Endothelial cell of umbilical vein (primary cell): ENCODE data around the gene ACTG2.

Source experiments
- CTCF ChIP-seq, 2 donors: IDR thresholded peaks; 1 replicate in 1 of 2; 2 replicates in 1 of 2; pipeline ENCODE4 v1.5.1; 2011; ENCODE audit warnings: low read length in 2 of 2, mild to moderate bottlenecking in 2 of 2, moderate library complexity in 2 of 2, control low read depth in 1 of 2, inconsistent platforms in 1 of 2, low read depth in 1 of 2; ENCODE audit not compliant: insufficient read depth in 1 of 2; ENCODE audit errors: extremely low read depth in 1 of 2
- EZH2 ChIP-seq: IDR thresholded peaks from 2 replicates; pipeline ENCODE4 v1.6.1; 2012; ENCODE audit warnings: borderline replicate concordance, low read depth, mild to moderate bottlenecking, moderate library complexity, low read length, inconsistent platforms; ENCODE audit not compliant: severe bottlenecking
- MAX ChIP-seq: IDR thresholded peaks from 2 replicates; pipeline ENCODE4 v1.6.1; 2011; ENCODE audit not compliant: insufficient read depth, insufficient read length
- MYC ChIP-seq: IDR thresholded peaks from one replicate; pipeline ENCODE4 v1.6.1; 2011; ENCODE audit warnings: mild to moderate bottlenecking, low read depth, low read length
- POLR2A ChIP-seq: IDR thresholded peaks from 2 replicates; pipeline ENCODE4 v1.6.1; 2012; ENCODE audit warnings: low read depth, mild to moderate bottlenecking, control low read depth, low read length
- POLR2AphosphoS5 ChIP-seq: IDR thresholded peaks from 2 replicates; pipeline ENCODE4 v1.6.1; 2012; ENCODE audit warnings: low read depth, mild to moderate bottlenecking, control low read depth, low read length, moderate library complexity; ENCODE audit not compliant: insufficient read depth

- no peak for TF ChIP-seq POLR2A
- TF ChIP-seq POLR2AphosphoS5: no peak
- no peak for TF ChIP-seq CTCF (IDR thresholded peaks at IDR 0.05; ENCODE audit: extremely low read depth in 1 of 2, insufficient read depth in 1 of 2, low read depth in 1 of 2, low read length in 2 of 2)
- TF ChIP-seq EZH2: no peak
- TF ChIP-seq MAX: no peak
- TF ChIP-seq MYC: no peak
Measured at GRCh38 chr2:73918856-73919255, 26.0 kb downstream of the ACTG2 start.
